HL-60 (cell line): ENCODE results near the gene BRAF.

ENCODE experiments used
- DNase-seq, 2 experiments: peaks; one replicate each; pipeline ENCODE4 v3.0.0-alpha.2; 2010 to 2020; ENCODE audit warnings: low read depth in 1 of 2, low spot score in 1 of 2
- H3K27ac ChIP-seq: fragments of 250-450 bp; sonication (Bioruptor Pico); replicated peaks from 2 replicates; pipeline ENCODE4 v1.5.1; 2020; ENCODE audit warnings: mild to moderate bottlenecking, moderate library complexity
- H3K27me3 ChIP-seq: fragments of 250-450 bp; sonication (Bioruptor Pico); 2 replicates; pipeline ENCODE4 v1.5.1; 2021; ENCODE audit warnings: mild to moderate bottlenecking, moderate library complexity; ENCODE audit not compliant: insufficient read depth, poor library complexity, severe bottlenecking
- H3K4me3 ChIP-seq: replicated peaks from 2 replicates; pipeline ENCODE4 v1.5.1; 2011; ENCODE audit warnings: mild to moderate bottlenecking, control low read depth, low read length; ENCODE audit not compliant: insufficient read depth
- GABPA ChIP-seq: IDR thresholded peaks from 2 replicates; pipeline ENCODE4 v1.6.1; 2012; ENCODE audit warnings: low read depth
- POLR2AphosphoS5 ChIP-seq: IDR thresholded peaks from 2 replicates; pipeline ENCODE4 v1.6.1; 2012; ENCODE audit warnings: low read depth
- SPI1 ChIP-seq: IDR thresholded peaks from 2 replicates; pipeline ENCODE4 v1.6.1; 2012; ENCODE audit warnings: low read depth, mild to moderate bottlenecking, borderline replicate concordance
- TF ChIP-seq, protein P1 (sequence below): IDR thresholded peaks from 2 replicates; pipeline ENCODE4 v1.6.1; 2012; ENCODE audit warnings: low read depth; ENCODE audit not compliant: insufficient replicate concordance
- TF ChIP-seq, protein P2 (sequence below): IDR thresholded peaks from one replicate; pipeline ENCODE4 v1.5.1; 2011; ENCODE audit warnings: low read length, control low read depth, inconsistent platforms; ENCODE audit not compliant: insufficient read depth

Gene BRAF

DNA sequence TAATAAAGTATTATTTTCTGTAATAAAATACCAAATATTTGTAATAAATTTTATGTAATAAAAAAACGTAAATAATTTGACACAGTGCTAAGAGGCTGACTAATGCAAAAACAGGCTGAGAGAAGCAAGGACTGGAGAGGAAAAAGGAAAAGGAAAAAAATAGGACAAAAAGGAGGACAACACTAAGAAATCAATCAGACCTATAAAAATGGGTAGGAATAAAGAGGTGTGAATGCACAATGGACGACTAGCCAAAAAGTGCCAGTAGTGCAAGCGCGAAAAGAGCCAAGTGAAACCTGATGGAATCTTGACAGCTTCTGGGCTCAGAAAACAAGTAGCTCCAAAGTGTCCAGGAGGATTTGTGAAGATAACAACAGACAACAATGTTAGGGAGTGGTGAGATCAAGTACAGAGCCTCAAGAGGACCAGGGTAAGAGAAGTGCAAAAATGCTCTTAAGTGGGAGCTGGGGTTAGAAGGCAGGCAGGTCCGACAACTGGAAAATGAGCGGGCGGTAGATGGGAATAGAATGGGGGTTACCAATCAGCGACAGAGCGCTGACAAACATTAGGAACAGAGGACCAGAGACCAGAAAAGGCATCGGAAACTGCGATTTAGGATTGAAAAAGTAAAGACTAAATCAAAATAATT lies 1.2 kb downstream of the BRAF start:
- no peak for TF ChIP-seq GABPA
- TF ChIP-seq POLR2AphosphoS5: no peak
- TF ChIP-seq, protein P1, sequence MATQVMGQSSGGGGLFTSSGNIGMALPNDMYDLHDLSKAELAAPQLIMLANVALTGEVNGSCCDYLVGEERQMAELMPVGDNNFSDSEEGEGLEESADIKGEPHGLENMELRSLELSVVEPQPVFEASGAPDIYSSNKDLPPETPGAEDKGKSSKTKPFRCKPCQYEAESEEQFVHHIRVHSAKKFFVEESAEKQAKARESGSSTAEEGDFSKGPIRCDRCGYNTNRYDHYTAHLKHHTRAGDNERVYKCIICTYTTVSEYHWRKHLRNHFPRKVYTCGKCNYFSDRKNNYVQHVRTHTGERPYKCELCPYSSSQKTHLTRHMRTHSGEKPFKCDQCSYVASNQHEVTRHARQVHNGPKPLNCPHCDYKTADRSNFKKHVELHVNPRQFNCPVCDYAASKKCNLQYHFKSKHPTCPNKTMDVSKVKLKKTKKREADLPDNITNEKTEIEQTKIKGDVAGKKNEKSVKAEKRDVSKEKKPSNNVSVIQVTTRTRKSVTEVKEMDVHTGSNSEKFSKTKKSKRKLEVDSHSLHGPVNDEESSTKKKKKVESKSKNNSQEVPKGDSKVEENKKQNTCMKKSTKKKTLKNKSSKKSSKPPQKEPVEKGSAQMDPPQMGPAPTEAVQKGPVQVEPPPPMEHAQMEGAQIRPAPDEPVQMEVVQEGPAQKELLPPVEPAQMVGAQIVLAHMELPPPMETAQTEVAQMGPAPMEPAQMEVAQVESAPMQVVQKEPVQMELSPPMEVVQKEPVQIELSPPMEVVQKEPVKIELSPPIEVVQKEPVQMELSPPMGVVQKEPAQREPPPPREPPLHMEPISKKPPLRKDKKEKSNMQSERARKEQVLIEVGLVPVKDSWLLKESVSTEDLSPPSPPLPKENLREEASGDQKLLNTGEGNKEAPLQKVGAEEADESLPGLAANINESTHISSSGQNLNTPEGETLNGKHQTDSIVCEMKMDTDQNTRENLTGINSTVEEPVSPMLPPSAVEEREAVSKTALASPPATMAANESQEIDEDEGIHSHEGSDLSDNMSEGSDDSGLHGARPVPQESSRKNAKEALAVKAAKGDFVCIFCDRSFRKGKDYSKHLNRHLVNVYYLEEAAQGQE: no peak
- TF ChIP-seq, protein P2, sequence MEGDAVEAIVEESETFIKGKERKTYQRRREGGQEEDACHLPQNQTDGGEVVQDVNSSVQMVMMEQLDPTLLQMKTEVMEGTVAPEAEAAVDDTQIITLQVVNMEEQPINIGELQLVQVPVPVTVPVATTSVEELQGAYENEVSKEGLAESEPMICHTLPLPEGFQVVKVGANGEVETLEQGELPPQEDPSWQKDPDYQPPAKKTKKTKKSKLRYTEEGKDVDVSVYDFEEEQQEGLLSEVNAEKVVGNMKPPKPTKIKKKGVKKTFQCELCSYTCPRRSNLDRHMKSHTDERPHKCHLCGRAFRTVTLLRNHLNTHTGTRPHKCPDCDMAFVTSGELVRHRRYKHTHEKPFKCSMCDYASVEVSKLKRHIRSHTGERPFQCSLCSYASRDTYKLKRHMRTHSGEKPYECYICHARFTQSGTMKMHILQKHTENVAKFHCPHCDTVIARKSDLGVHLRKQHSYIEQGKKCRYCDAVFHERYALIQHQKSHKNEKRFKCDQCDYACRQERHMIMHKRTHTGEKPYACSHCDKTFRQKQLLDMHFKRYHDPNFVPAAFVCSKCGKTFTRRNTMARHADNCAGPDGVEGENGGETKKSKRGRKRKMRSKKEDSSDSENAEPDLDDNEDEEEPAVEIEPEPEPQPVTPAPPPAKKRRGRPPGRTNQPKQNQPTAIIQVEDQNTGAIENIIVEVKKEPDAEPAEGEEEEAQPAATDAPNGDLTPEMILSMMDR: no peak
- TF ChIP-seq SPI1: no peak
- H3K27me3 ChIP-seq: no peaks in the 10 kb centered on the region
- peak overlapping the region; percentile 80 for H3K27ac ChIP-seq
- DNase-seq: no peak
- peak overlapping the region; percentile 74 for H3K4me3 ChIP-seq

DNA sequence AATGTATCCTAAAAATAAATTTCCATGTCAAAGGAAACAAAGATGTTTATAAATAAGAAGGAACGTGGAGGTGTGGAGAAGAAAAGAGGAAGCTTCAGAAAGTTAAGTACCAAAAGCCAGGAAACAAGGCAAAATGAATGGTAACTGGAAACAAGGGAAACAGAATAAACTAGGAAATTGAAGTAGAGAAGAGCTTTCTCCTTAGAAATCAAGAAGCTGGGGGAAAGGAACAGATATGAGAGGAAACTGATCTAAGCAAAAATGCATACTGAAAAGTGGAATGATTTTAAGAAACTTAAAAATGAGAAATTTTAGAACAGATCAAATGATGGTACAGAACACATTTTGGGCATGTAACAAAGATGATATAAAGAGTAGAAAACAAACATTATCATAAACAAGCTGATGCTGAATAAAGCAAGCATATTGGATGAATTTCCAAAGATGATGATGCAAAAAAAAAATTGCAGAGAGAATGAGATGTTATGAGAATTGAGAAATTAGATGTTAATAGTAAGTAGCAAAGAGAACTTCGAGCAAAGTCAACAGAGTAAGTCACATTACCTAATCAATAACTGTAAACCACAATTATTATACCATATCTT lies 1.9 kb downstream of the BRAF start:
- Histone ChIP-seq H3K4me3 (peak overlapping the region; percentile 74; the same call in 1 of the 2 replicates), H3K27ac (no peak overlapping the region; the same call in 1 of the 2 replicates), H3K27me3 (no peaks in the 10 kb centered on the region)
- TF ChIP-seq, protein P1: no peak
- TF ChIP-seq SPI1: no peak
- no peak for TF ChIP-seq GABPA
- TF ChIP-seq, protein P2: no peak
- TF ChIP-seq POLR2AphosphoS5: no peak
- no peak for DNase-seq

DNA sequence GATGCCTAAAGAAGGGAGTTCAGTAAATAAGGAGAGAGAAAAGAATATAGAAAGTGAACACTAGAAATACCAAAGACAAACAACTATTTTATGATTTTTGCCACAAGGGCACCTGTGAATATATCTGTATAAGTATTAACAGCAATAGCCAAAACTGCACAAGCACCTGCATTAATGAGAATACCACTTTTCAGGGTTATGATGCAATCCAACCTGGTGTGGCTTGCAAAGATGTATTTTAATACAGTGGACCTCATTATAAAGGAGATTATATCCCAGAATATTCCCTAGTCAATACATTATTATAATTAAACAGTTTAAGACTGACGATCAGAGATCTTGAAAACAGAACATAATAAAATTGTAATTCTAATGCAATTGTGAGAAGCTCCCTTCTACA lies 4.0 kb downstream of the BRAF start:
- no peaks in the 10 kb centered on the region for H3K27me3 ChIP-seq
- no peak overlapping the region for H3K4me3 ChIP-seq
- DNase-seq: no peak
- no peak overlapping the region for H3K27ac ChIP-seq
- TF ChIP-seq, protein P1: no peak
- no peak for TF ChIP-seq SPI1
- no peak for TF ChIP-seq GABPA
- TF ChIP-seq, protein P2: no peak
- TF ChIP-seq POLR2AphosphoS5: no peak
